Brain microvascular endothelial cell (primary cell): ENCODE results near the gene KCNK7.

Experiments used
- DNase-seq: peaks from one replicate; pipeline ENCODE4 v3.0.0-alpha.2; 2020
- H3K27ac ChIP-seq: fragments of 250-450 bp; sonication (Bioruptor Pico); 2 replicates; pipeline ENCODE4 v1.5.1; 2020; ENCODE audit warnings: mild to moderate bottlenecking, moderate library complexity
- H3K27me3 ChIP-seq: fragments of 250-450 bp; sonication (Bioruptor Pico); replicated peaks from 2 replicates; pipeline ENCODE4 v1.5.1; 2020; ENCODE audit warnings: mild to moderate bottlenecking
- H3K36me3 ChIP-seq: fragments of 250-450 bp; sonication (Bioruptor Pico); replicated peaks from 2 replicates; pipeline ENCODE4 v1.5.1; 2020; ENCODE audit warnings: mild to moderate bottlenecking
- H3K4me3 ChIP-seq: 2 replicates; pipeline ENCODE4 v1.5.1; 2011; ENCODE audit warnings: low read depth, mild to moderate bottlenecking, control low read depth, low read length, moderate library complexity
- CTCF ChIP-seq: IDR thresholded peaks from 2 replicates; pipeline ENCODE4 v1.5.1; 2011; ENCODE audit warnings: low read depth, mild to moderate bottlenecking, moderate library complexity, low read length, control low read depth, inconsistent platforms; ENCODE audit errors: missing control alignments
- in situ Hi-C: cut with HindIII; loops from 2 replicates; pipeline ENCODE4 v1.10.0; 2017; ENCODE audit warnings: low sequenced_read_pairs, low pct_ligation_motif_present

Gene KCNK7

GRCh38 chr11:65555693-65556231, 39.8 kb downstream of the KCNK7 start:
- Histone ChIP-seq H3K4me3 (peak overlapping the region; percentile 30), H3K27me3 (no peaks in the 10 kb centered on the region), H3K27ac (peak overlapping the region; percentile 89), H3K36me3 (peaks cover 30% of the 10 kb centered on the region)
- TF ChIP-seq CTCF = no peak
- peak; percentile 76 for DNase-seq
- in situ Hi-C loops = no loop called here

DNA sequence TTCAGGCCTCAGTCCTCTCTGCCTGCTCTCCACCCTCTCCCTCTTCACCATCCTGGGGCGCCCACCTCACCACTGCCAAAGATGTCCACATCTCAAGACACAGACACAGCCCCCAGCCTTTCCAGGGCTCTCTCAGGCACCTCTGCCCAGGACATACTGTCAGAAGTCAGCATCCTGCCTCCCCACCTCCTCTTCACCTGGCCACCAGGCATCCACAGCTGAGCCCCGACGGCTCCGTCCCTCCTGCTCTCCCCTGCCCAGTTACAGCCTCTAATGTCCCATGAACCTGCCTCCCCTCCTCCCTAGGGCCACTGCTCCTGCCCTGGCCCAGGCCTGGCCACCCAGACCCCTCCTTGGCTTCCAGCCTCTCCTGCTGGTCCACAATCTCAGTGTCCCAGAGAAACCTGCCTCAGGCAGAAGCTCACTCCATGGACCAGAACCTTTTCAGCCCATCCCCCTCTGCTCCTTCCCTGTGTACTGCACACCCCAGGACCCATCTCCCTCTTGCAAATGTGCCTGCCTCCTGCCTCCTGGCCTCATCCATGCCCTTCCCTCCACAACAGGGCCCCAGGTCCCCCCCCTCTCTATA, 40.7 kb downstream of the KCNK7 start:
- DNase-seq = no peak
- peaks cover 36% of the 10 kb centered on the region for H3K36me3 ChIP-seq
- H3K27me3 ChIP-seq = no peaks in the 10 kb centered on the region
- TF ChIP-seq CTCF = no peak
- H3K4me3 ChIP-seq = no peak overlapping the region
- H3K27ac ChIP-seq = no peak overlapping the region
- in situ Hi-C loops = no loop called here

DNA sequence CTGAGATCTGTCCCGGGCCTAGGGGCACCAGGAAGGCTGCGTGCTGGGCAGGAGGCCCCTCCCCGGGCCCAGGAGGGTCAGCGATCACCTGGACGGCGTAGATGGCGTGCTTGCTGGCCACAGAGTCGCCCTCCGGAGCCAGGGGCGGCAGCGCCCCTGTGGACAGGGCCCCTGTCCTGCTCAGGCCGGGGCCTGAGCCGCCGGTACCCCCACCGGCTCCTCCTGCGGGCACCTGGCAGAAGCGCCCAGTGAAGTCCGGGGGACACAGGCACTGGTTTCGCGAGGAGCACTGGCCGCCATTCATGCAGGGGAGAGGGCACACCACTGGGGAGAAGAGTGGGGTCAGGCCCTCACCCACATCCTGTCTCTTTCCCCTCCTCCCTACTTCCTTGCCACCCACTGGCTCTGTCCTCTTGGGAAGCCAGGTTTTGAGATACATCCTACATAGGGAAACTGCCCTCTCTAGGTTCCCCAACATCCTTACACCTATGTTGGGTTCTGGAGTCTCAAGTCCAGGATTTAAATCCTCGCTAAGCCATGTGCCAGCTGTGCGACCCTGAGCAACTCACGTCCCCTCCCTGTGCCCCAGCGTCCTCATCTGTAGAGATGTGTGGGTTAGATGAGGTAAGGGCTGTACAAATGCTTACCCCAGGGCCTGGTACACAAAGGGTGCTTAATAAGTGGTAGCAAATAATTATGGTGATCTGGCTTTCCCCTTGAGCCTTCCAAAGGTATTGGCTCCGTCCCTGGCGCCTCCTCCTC, 41.4 kb downstream of the KCNK7 start:
- H3K36me3 ChIP-seq = peaks cover 40% of the 10 kb centered on the region
- H3K27ac ChIP-seq = no peak overlapping the region
- in situ Hi-C loops = no loop called here
- no peak for DNase-seq
- TF ChIP-seq CTCF = no peak
- no peak overlapping the region for H3K4me3 ChIP-seq
- H3K27me3 ChIP-seq = no peaks in the 10 kb centered on the region

DNA sequence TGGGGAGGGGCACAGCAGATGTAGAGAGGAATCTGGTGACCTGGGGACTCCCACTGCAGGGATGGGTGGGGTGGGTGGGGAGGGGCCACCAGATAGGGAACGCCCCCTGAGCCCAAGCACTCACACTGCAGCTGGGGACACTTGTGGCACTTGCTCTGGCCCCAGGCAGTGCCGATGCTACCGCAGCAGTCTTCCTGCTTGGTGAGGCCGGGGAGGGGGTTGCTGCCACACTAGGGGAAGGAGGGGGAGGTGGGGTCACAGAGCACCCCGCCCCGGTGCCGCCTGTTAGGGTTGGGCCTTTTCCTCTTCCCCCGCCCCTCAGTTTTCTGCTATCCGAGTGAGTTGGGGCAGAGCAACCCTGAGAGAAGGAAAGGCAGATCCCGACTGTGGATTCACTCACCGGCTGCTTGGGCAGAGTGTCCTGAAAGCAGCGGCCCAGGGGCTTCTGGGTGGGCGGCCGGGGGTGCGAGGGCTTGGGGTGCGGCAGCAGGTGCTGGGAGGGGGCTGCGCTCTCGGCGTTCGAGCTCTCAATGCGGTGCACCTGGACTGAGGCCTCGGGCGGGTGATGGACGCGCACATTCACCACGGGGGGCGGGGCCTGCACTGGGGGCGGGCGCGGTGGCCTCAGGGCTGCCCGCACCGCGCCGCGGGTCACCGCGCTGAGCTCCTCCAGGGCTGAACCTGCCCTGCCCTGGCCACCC, 42.1 kb downstream of the KCNK7 start:
- DNase-seq = no peak
- no peak overlapping the region for H3K4me3 ChIP-seq
- H3K27me3 ChIP-seq = no peaks in the 10 kb centered on the region
- no peak for TF ChIP-seq CTCF
- H3K36me3 ChIP-seq = peaks cover 47% of the 10 kb centered on the region
- H3K27ac ChIP-seq = no peak overlapping the region
- in situ Hi-C loops = no loop called here

- Histone ChIP-seq H3K36me3 (peaks cover 57% of the 10 kb centered on the region), H3K4me3 (no peak overlapping the region), H3K27ac (no peak overlapping the region), H3K27me3 (no peaks in the 10 kb centered on the region)
- no peak for TF ChIP-seq CTCF
- no peak for DNase-seq
- in situ Hi-C loops = no loop called here
Measured at GRCh38 chr11:65552388-65552951, 43.1 kb downstream of the KCNK7 start.
